NB4 (cell line): ENCODE measurements around the gene REEP3.

Experiments
- DNase-seq: peaks from one replicate; pipeline ENCODE4 v3.0.0; 2010; ENCODE audit warnings: low read depth
- H3K4me3 ChIP-seq: one replicate; pipeline ENCODE4 v1.5.1; 2011; ENCODE audit warnings: mild to moderate bottlenecking, low read depth, low read length, moderate library complexity
- MYC ChIP-seq: IDR thresholded peaks from 2 replicates; pipeline ENCODE4 v1.6.1; 2011; ENCODE audit warnings: low read depth, low read length
- POLR2A ChIP-seq: IDR thresholded peaks from 2 replicates; pipeline ENCODE4 v1.6.1; 2011; ENCODE audit warnings: mild to moderate bottlenecking; ENCODE audit not compliant: insufficient read length; ENCODE audit errors: extremely low read depth
- TF ChIP-seq, protein P1 (sequence below): IDR thresholded peaks from one replicate; pipeline ENCODE4 v1.5.1; 2012; ENCODE audit warnings: low read depth, low read length
- TF ChIP-seq, protein P2 (sequence below): IDR thresholded peaks from 2 replicates; pipeline ENCODE4 v1.6.1; 2011; ENCODE audit warnings: low read depth, low read length

Gene REEP3

GRCh38 chr10:63501954-63502353 lies 19.2 kb upstream of the REEP3 start:
- TF ChIP-seq POLR2A, result no peak
- no peak for TF ChIP-seq MYC
- TF ChIP-seq, protein P1, sequence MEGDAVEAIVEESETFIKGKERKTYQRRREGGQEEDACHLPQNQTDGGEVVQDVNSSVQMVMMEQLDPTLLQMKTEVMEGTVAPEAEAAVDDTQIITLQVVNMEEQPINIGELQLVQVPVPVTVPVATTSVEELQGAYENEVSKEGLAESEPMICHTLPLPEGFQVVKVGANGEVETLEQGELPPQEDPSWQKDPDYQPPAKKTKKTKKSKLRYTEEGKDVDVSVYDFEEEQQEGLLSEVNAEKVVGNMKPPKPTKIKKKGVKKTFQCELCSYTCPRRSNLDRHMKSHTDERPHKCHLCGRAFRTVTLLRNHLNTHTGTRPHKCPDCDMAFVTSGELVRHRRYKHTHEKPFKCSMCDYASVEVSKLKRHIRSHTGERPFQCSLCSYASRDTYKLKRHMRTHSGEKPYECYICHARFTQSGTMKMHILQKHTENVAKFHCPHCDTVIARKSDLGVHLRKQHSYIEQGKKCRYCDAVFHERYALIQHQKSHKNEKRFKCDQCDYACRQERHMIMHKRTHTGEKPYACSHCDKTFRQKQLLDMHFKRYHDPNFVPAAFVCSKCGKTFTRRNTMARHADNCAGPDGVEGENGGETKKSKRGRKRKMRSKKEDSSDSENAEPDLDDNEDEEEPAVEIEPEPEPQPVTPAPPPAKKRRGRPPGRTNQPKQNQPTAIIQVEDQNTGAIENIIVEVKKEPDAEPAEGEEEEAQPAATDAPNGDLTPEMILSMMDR, result no peak
- TF ChIP-seq, protein P2, sequence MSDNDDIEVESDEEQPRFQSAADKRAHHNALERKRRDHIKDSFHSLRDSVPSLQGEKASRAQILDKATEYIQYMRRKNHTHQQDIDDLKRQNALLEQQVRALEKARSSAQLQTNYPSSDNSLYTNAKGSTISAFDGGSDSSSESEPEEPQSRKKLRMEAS, result no peak
- H3K4me3 ChIP-seq, result no peak overlapping the region
- no peak for DNase-seq

DNA sequence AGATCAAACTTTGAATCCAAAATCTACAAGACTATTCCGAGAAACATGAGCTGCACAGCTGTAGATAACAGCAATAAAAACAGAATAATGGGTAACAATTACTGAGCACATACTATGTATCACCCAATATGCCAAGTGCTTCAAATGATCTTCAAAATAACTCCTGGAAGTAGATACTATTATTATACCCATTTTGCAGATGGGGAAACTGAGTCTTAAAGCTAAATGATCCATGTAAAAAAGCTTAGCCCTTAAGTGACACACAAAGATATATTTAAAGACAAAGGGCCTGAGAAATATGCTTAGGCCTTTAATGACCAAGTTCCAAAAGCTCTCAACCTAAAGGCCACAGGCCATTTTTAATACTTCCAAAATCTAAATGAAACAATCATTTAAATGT lies 18.4 kb upstream of the REEP3 start:
- TF ChIP-seq, protein P2, result no peak
- TF ChIP-seq, protein P1, result no peak
- TF ChIP-seq POLR2A (no peak), MYC (no peak)
- H3K4me3 ChIP-seq, result no peak overlapping the region
- DNase-seq, result no peak

- no peak overlapping the region for H3K4me3 ChIP-seq
- TF ChIP-seq, protein P1, result no peak
- TF ChIP-seq POLR2A, result no peak
- TF ChIP-seq, protein P2, result no peak
- no peak for TF ChIP-seq MYC
- no peak for DNase-seq
These were observed 17.8 kb upstream of the REEP3 start for GRCh38 chr10:63503395-63503794.

DNA sequence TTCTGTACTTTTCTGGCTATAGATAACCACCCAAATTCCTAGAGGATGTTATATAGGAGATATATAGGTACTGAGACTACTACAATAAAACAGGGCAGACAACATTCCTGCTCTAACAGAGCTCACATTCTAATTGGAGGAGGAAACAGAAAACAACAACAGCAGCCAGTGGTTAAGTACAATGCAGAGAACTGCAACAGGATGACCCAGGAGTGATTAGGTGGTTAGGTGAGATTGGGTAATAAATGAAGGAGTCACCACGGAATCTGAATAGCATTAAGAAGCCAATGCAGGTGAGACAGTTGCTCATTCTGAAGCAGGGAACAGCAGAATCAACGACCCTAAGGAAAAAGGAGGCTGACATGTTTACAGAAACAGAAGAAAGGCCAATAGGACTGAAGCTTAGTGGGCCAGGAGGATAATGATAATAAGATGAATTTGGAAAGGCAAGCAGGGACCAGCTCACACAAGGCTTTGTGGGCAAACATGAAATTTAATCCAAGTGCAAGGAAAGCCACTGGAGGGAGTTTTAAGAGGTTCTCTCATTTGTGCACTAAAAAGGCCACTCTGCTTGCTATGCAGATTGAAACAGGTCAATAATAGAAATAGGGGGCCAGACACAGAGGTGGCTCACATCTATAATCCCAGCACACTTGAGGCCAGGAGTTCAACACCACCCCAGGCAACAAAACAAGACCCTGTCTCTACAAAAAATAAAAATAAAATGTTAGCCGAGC lies 16.9 kb upstream of the REEP3 start:
- DNase-seq, result no peak
- no peak overlapping the region for H3K4me3 ChIP-seq
- TF ChIP-seq POLR2A (no peak), MYC (no peak)
- TF ChIP-seq, protein P2, result no peak
- TF ChIP-seq, protein P1, result no peak

- no peak overlapping the region for H3K4me3 ChIP-seq
- DNase-seq, result no peak
- TF ChIP-seq, protein P1, result no peak
These were observed 15.6 kb upstream of the REEP3 start for GRCh38 chr10:63505562-63505961.

GRCh38 chr10:63506554-63506953 lies 14.6 kb upstream of the REEP3 start:
- no peak overlapping the region for H3K4me3 ChIP-seq
- TF ChIP-seq, protein P1, result no peak
- TF ChIP-seq MYC (no peak), POLR2A (no peak)
- TF ChIP-seq, protein P2, result no peak
- DNase-seq, result no peak
